Mesendoderm (in vitro differentiated cells): ENCODE measurements around the gene NGEF.

Experiments
- DNase-seq: peaks from one replicate; pipeline ENCODE4 v3.0.0; 2013
- H2AK5ac ChIP-seq: 2 replicates; pipeline ENCODE4 v1.6.1; 2013; ENCODE audit warnings: low read length, inconsistent platforms
- H2BK120ac ChIP-seq: 2 replicates; pipeline ENCODE4 v1.6.1; 2013; ENCODE audit warnings: low read depth, mild to moderate bottlenecking, low read length, moderate library complexity, mixed read lengths
- H2BK15ac ChIP-seq: replicated peaks from 2 replicates; pipeline ENCODE4 v1.6.1; 2013; ENCODE audit warnings: low read depth, mild to moderate bottlenecking, moderate library complexity
- H2BK5ac ChIP-seq: 2 replicates; pipeline ENCODE4 v1.6.1; 2013; ENCODE audit warnings: low read length, inconsistent platforms
- H3K18ac ChIP-seq: 2 replicates; pipeline ENCODE4 v1.6.1; 2013; ENCODE audit warnings: mild to moderate bottlenecking, low read length, mixed read lengths
- H3K23ac ChIP-seq: one replicate; pipeline ENCODE4 v1.6.1; 2013; ENCODE audit warnings: low read length
- H3K27ac ChIP-seq: 2 replicates; pipeline ENCODE4 v1.5.1; 2013; ENCODE audit warnings: low read depth, mild to moderate bottlenecking, inconsistent platforms, low read length, moderate library complexity
- H3K27me3 ChIP-seq: 2 replicates; pipeline ENCODE4 v1.6.1; 2013; ENCODE audit warnings: low read length, control low read depth, mild to moderate bottlenecking, inconsistent platforms; ENCODE audit not compliant: insufficient read depth, poor library complexity
- H3K36me3 ChIP-seq: 2 replicates; pipeline ENCODE4 v1.6.1; 2013; ENCODE audit warnings: low read length, inconsistent platforms; ENCODE audit not compliant: control insufficient read depth, insufficient read depth
- H3K4ac ChIP-seq: one replicate; pipeline ENCODE4 v1.6.1; 2013; ENCODE audit warnings: low read depth, mild to moderate bottlenecking, low read length, moderate library complexity
- H3K4me1 ChIP-seq: 2 replicates; pipeline ENCODE4 v1.6.1; 2013; ENCODE audit warnings: low read depth, low read length, inconsistent platforms; ENCODE audit not compliant: control insufficient read depth
- H3K4me2 ChIP-seq: 2 replicates; pipeline ENCODE4 v1.6.1; 2013; ENCODE audit warnings: low read length
- H3K4me3 ChIP-seq: 2 replicates; pipeline ENCODE4 v1.5.1; 2013; ENCODE audit warnings: mild to moderate bottlenecking, low read length
- H3K56ac ChIP-seq: one replicate; pipeline ENCODE4 v1.6.1; 2013; ENCODE audit warnings: low read length
- H3K79me1 ChIP-seq: 2 replicates; pipeline ENCODE4 v1.6.1; 2013; ENCODE audit warnings: low read length, inconsistent platforms
- H3K79me2 ChIP-seq: 2 replicates; pipeline ENCODE4 v1.6.1; 2013; ENCODE audit warnings: mild to moderate bottlenecking, low read length; ENCODE audit not compliant: control insufficient read depth, insufficient read depth
- H3K9ac ChIP-seq: 2 replicates; pipeline ENCODE4 v1.6.1; 2013; ENCODE audit warnings: low read length, inconsistent platforms
- H4K5ac ChIP-seq: one replicate; pipeline ENCODE4 v1.6.1; 2013; ENCODE audit warnings: low read length
- H4K8ac ChIP-seq: one replicate; pipeline ENCODE4 v1.6.1; 2013; ENCODE audit warnings: low read depth, mild to moderate bottlenecking, control low read depth, low read length, moderate library complexity
- WGBS: extraction: QIAGEN DNeasy Blood & Tissue Kit; methylation state at CpG from one replicate; pipeline ENCODE4 v1.1.7; 2013; ENCODE audit warnings: low lambda C conversion rate, missing lambda C conversion rate; ENCODE audit not compliant: insufficient coverage; ENCODE audit errors: extremely low coverage; 5-methylcytosine and 5-hydroxymethylcytosine counted together

Gene NGEF

GRCh38 chr2:233026198-233026813 is 13.2 kb upstream of the NGEF start:
- H3K4me1 ChIP-seq, result peaks cover 3% of the 10 kb centered on the region
- peak; percentile 87 for DNase-seq

DNA sequence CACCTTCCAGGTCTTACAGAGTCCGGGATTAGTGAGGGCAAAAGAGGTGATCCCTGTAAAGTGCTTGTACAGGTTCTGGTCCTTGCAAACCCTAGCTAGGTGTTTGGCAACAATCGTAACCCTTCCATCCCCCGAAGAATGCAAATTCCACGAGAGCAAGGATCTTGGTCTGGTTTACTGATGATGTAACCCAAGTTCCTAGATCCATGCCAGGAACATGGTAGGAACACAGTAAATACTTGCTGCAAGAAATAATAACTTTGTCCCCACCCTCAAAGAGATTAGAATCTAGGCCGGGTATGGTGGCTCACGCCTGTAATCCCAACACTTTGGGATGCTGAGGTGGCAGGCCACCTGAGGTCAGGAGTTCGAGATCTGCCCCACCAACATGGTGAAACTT is 12.7 kb upstream of the NGEF start:
- Histone ChIP-seq H3K56ac (no peak overlapping the region), H3K9ac (no peak overlapping the region), H3K4me3 (no peak overlapping the region), H3K23ac (no peak overlapping the region), H2BK15ac (no peak overlapping the region), H3K4me2 (no peak overlapping the region), H4K8ac (no peak overlapping the region), H2BK5ac (no peak overlapping the region), H3K27me3 (no peaks in the 10 kb centered on the region), H4K5ac (no peak overlapping the region), H3K4me1 (peaks cover 3% of the 10 kb centered on the region), H3K79me2 (no peaks in the 10 kb centered on the region), H3K36me3 (no peaks in the 10 kb centered on the region), H3K4ac (no peak overlapping the region), H3K79me1 (no peaks in the 10 kb centered on the region), H3K27ac (peak overlapping the region; percentile 48), H2AK5ac (no peak overlapping the region), H2BK120ac (no peak overlapping the region), H3K18ac (no peak overlapping the region)
- DNase-seq, result peak; percentile 60
- no CpG with 5 or more reads among the region's 7 CpGs for WGBS

More at GRCh38 chr2:233026198-233026813, 13.2 kb upstream of the NGEF start:
- Histone ChIP-seq H2BK5ac (no peak overlapping the region), H3K9ac (no peak overlapping the region), H2BK15ac (no peak overlapping the region), H2AK5ac (no peak overlapping the region), H3K23ac (no peak overlapping the region), H3K27me3 (no peaks in the 10 kb centered on the region), H3K79me2 (no peaks in the 10 kb centered on the region), H3K79me1 (no peaks in the 10 kb centered on the region), H3K4ac (no peak overlapping the region), H4K8ac (no peak overlapping the region), H4K5ac (no peak overlapping the region), H3K18ac (peak overlapping the region; percentile 23), H3K4me3 (no peak overlapping the region), H3K56ac (no peak overlapping the region), H2BK120ac (no peak overlapping the region), H3K36me3 (no peaks in the 10 kb centered on the region), H3K4me2 (no peak overlapping the region), H3K27ac (peak overlapping the region; percentile 67)
- no CpG with 5 or more reads among the region's 4 CpGs for WGBS

GRCh38 chr2:233023761-233024410 is 10.8 kb upstream of the NGEF start:
- Histone ChIP-seq H3K36me3 (no peaks in the 10 kb centered on the region), H3K4me1 (peaks cover 3% of the 10 kb centered on the region), H3K27ac (no peak overlapping the region), H3K56ac (no peak overlapping the region), H3K79me2 (no peaks in the 10 kb centered on the region), H2BK120ac (no peak overlapping the region), H3K4me2 (no peak overlapping the region), H2BK15ac (no peak overlapping the region), H2BK5ac (no peak overlapping the region), H3K18ac (no peak overlapping the region), H3K79me1 (no peaks in the 10 kb centered on the region), H2AK5ac (no peak overlapping the region), H4K5ac (no peak overlapping the region), H3K4me3 (no peak overlapping the region), H3K27me3 (no peaks in the 10 kb centered on the region), H3K9ac (no peak overlapping the region), H4K8ac (no peak overlapping the region), H3K23ac (no peak overlapping the region), H3K4ac (no peak overlapping the region)
- WGBS, result no CpG with 5 or more reads among the region's 14 CpGs
- DNase-seq, result no peak

DNA sequence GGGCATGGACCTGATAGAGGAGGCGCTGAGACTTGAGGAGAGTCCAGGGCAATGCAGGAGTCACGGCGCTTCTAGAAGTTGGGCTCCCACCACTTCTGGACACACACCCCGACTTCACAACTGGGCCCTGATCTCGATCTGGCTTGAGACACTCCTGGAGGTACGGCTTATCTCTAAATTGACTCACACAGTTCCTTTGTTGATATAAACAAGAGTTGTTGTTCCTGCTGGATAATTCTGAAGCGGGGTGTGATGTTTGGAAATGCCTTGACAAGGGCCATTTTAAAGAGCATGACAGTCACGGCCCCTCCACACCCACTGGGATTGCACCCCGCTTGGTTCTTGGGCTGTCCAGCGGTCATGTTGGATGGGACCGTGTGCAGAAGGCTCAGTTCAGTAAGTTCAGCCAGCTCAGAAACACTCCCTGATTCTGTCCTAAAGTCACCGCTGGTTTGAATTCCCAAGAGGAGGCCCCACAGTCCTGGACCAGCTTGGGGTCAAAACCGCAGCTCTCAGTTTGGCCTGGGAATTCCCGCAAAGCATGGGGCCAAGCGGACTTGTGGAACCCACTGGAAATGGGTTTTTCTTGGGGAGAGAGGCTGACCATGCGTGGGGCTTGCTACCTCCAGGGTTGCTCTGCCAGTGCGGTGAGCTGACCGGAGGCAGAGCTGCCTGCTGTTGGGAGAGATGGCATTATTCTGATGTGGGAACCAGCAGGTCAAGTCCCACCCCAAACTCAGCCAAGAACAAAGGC is 10.1 kb upstream of the NGEF start:
- Histone ChIP-seq H3K27ac (no peak overlapping the region), H3K56ac (no peak overlapping the region), H2BK5ac (no peak overlapping the region), H3K79me1 (no peaks in the 10 kb centered on the region), H4K5ac (no peak overlapping the region), H3K4ac (no peak overlapping the region), H4K8ac (no peak overlapping the region), H2BK15ac (no peak overlapping the region), H3K79me2 (no peaks in the 10 kb centered on the region), H3K18ac (no peak overlapping the region), H3K4me1 (peaks cover 3% of the 10 kb centered on the region), H3K36me3 (no peaks in the 10 kb centered on the region), H3K4me3 (no peak overlapping the region), H2BK120ac (no peak overlapping the region), H2AK5ac (no peak overlapping the region), H3K9ac (no peak overlapping the region), H3K27me3 (no peaks in the 10 kb centered on the region), H3K23ac (no peak overlapping the region), H3K4me2 (no peak overlapping the region)
- no peak for DNase-seq
- WGBS, result no CpG with 5 or more reads among the region's 18 CpGs

DNA sequence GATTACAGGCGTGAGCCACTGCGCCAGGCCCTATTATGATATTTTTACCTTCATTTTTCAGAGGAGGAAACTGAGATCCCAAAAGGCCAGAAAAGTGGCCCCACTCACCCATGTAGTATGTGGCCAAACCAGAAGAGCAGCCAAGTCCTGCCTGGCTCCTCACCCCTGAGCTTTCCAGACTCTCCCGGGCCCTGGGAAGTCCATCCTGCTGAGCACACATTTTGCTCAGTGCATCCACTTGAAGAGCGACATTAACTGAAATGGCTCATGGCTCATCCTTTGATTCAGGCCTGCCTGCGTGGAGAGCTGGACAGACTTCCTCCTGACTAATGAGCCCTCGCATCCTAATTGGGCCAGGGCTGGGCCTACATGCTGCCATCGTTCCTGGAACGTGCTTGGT is 9.5 kb upstream of the NGEF start:
- no peak overlapping the region for H2BK5ac ChIP-seq
- H3K27ac ChIP-seq, result no peak overlapping the region
- WGBS, result no CpG with 5 or more reads among the region's 8 CpGs
- H3K56ac ChIP-seq, result no peak overlapping the region
- H3K27me3 ChIP-seq, result no peaks in the 10 kb centered on the region
- no peak overlapping the region for H3K4me2 ChIP-seq
- H2BK15ac ChIP-seq, result no peak overlapping the region
- no peak overlapping the region for H3K23ac ChIP-seq
- no peak overlapping the region for H2AK5ac ChIP-seq
- no peak overlapping the region for H3K9ac ChIP-seq
- no peak overlapping the region for H4K5ac ChIP-seq
- H4K8ac ChIP-seq, result no peak overlapping the region
- no peaks in the 10 kb centered on the region for H3K79me1 ChIP-seq
- H2BK120ac ChIP-seq, result no peak overlapping the region
- no peaks in the 10 kb centered on the region for H3K36me3 ChIP-seq
- H3K4me3 ChIP-seq, result no peak overlapping the region
- no peaks in the 10 kb centered on the region for H3K79me2 ChIP-seq
- no peak overlapping the region for H3K4ac ChIP-seq
- no peak for DNase-seq
- H3K4me1 ChIP-seq, result peaks cover 3% of the 10 kb centered on the region
- no peak overlapping the region for H3K18ac ChIP-seq
